H9 (cell line): ENCODE measurements around the gene RPL23. TPM values are rescaled to one million over a fixed set of nuclear protein-coding genes. Genes with fewer than 3 reads are reported as not detected.
A peak's percentile ranks its signal among the peaks of the same experiment; 100 is the strongest.

ENCODE experiments used
- DNase-seq: peaks from one replicate; pipeline ENCODE4 v3.0.0-alpha.2; 2017
- H2AFZ ChIP-seq: one replicate; pipeline ENCODE4 v1.6.1; 2013; ENCODE audit warnings: mild to moderate bottlenecking, low read length, control low read depth, moderate library complexity
- H2AK5ac ChIP-seq: 2 replicates; pipeline ENCODE4 v1.6.1; 2013; ENCODE audit warnings: low read length, control low read depth, mixed read lengths; ENCODE audit not compliant: insufficient read length
- H2BK120ac ChIP-seq: one replicate; pipeline ENCODE4 v1.6.1; 2013; ENCODE audit warnings: low read depth, mild to moderate bottlenecking, low read length, control low read depth, inconsistent platforms; ENCODE audit not compliant: poor library complexity, severe bottlenecking
- H2BK12ac ChIP-seq: 2 replicates; pipeline ENCODE4 v1.6.1; 2013; ENCODE audit warnings: low read length, control low read depth, mixed read lengths, low read depth; ENCODE audit not compliant: insufficient read length
- H2BK15ac ChIP-seq: 2 replicates; pipeline ENCODE4 v1.6.1; 2013; ENCODE audit warnings: low read depth, low read length, control low read depth
- H2BK20ac ChIP-seq: one replicate; pipeline ENCODE4 v1.6.1; 2013; ENCODE audit warnings: low read depth, mild to moderate bottlenecking, low read length, control low read depth, inconsistent platforms; ENCODE audit not compliant: poor library complexity, severe bottlenecking
- H2BK5ac ChIP-seq: 2 replicates; pipeline ENCODE4 v1.6.1; 2013; ENCODE audit warnings: low read length, control low read depth, mixed read lengths; ENCODE audit not compliant: insufficient read length
- H3K14ac ChIP-seq: 2 replicates; pipeline ENCODE4 v1.6.1; 2013; ENCODE audit warnings: low read length, control low read depth; ENCODE audit not compliant: insufficient read depth
- H3K18ac ChIP-seq: 2 replicates; pipeline ENCODE4 v1.6.1; 2013; ENCODE audit warnings: low read depth, mild to moderate bottlenecking, mixed read lengths, low read length, control low read depth; ENCODE audit not compliant: insufficient read length
- H3K23ac ChIP-seq: 2 replicates; pipeline ENCODE4 v1.6.1; 2013; ENCODE audit warnings: low read length, control low read depth, mixed read lengths, low read depth; ENCODE audit not compliant: insufficient read length
- H3K23me2 ChIP-seq: 2 replicates; pipeline ENCODE4 v1.6.1; 2013; ENCODE audit warnings: low read depth, mild to moderate bottlenecking, mixed read lengths, low read length, control low read depth; ENCODE audit not compliant: insufficient read length, poor library complexity, severe bottlenecking
- H3K27ac ChIP-seq: 2 replicates; pipeline ENCODE4 v1.5.1; 2013; ENCODE audit warnings: low read length, control low read depth, mixed read lengths, low read depth; ENCODE audit not compliant: insufficient read length
- H3K27me3 ChIP-seq: 2 replicates; pipeline ENCODE4 v1.6.1; 2013; ENCODE audit warnings: low read length, control low read depth, inconsistent platforms; ENCODE audit not compliant: insufficient read depth
- H3K4ac ChIP-seq: 2 replicates; pipeline ENCODE4 v1.6.1; 2013; ENCODE audit warnings: low read depth, mild to moderate bottlenecking, control low read depth, inconsistent platforms, low read length, moderate library complexity
- H3K4me1 ChIP-seq: 2 replicates; pipeline ENCODE4 v1.6.1; 2013; ENCODE audit warnings: low read length, control low read depth, inconsistent platforms; ENCODE audit not compliant: insufficient read depth
- H3K4me2 ChIP-seq: 2 replicates; pipeline ENCODE4 v1.6.1; 2013; ENCODE audit warnings: low read length, control low read depth, mixed read lengths; ENCODE audit not compliant: insufficient read length, insufficient read depth
- H3K56ac ChIP-seq: 2 replicates; pipeline ENCODE4 v1.6.1; 2013; ENCODE audit warnings: low read depth, mild to moderate bottlenecking, mixed read lengths, low read length, control low read depth; ENCODE audit not compliant: insufficient read length
- H3K79me1 ChIP-seq: 2 replicates; pipeline ENCODE4 v1.6.1; 2013; ENCODE audit warnings: low read depth, mild to moderate bottlenecking, moderate library complexity, low read length, control low read depth, inconsistent platforms; ENCODE audit not compliant: insufficient read depth, poor library complexity, severe bottlenecking
- H3K79me2 ChIP-seq: 2 replicates; pipeline ENCODE4 v1.6.1; 2013; ENCODE audit warnings: low read length, control low read depth, inconsistent platforms; ENCODE audit not compliant: insufficient read depth
- H3K9ac ChIP-seq: 2 replicates; pipeline ENCODE4 v1.6.1; 2013; ENCODE audit warnings: low read length, control low read depth, mixed read lengths; ENCODE audit not compliant: insufficient read length; ENCODE audit errors: extremely low read depth
- H3K9me3 ChIP-seq: one replicate; pipeline ENCODE4 v1.6.1; 2013; ENCODE audit warnings: low read depth, low read length, inconsistent platforms; ENCODE audit not compliant: control insufficient read depth
- H3T11ph ChIP-seq: one replicate; pipeline ENCODE4 v1.6.1; 2013; ENCODE audit warnings: mild to moderate bottlenecking, low read length, control low read depth, inconsistent platforms
- H4K20me1 ChIP-seq: one replicate; pipeline ENCODE4 v1.6.1; 2013; ENCODE audit not compliant: control insufficient read depth, insufficient read length, insufficient read depth
- H4K5ac ChIP-seq: 2 replicates; pipeline ENCODE4 v1.6.1; 2013; ENCODE audit warnings: low read depth, mild to moderate bottlenecking, mixed read lengths, low read length, control low read depth; ENCODE audit not compliant: insufficient read length
- H4K8ac ChIP-seq: replicated peaks from 2 replicates; pipeline ENCODE4 v1.6.1; 2013; ENCODE audit warnings: low read length, control low read depth, mixed read lengths, low read depth; ENCODE audit not compliant: insufficient read length
- H4K91ac ChIP-seq: 2 replicates; pipeline ENCODE4 v1.6.1; 2013; ENCODE audit warnings: low read depth, mild to moderate bottlenecking, moderate library complexity, mixed read lengths, low read length, control low read depth; ENCODE audit not compliant: insufficient read length
- H3K27ac Mint-ChIP-seq, 3 experiments: 2 replicates in 2 of 3; 3 replicates in 1 of 3; pipeline ENCODE4 v1.8.0; 2020 to 2021; ENCODE audit warnings: mixed read lengths in 3 of 3, mild to moderate bottlenecking in 1 of 3, moderate library complexity in 1 of 3
- H3K27me3 Mint-ChIP-seq: 2 replicates; pipeline ENCODE4 v1.8.0; 2021; ENCODE audit warnings: low read depth, mild to moderate bottlenecking, moderate library complexity, mixed read lengths
- H3K36me3 Mint-ChIP-seq, 3 experiments: 2 replicates in 2 of 3; 3 replicates in 1 of 3; pipeline ENCODE4 v1.8.0; 2020 to 2021; ENCODE audit warnings: low read depth in 3 of 3, mixed read lengths in 3 of 3; ENCODE audit not compliant: insufficient read depth in 1 of 3
- H3K4me1 Mint-ChIP-seq, 2 experiments: 2 replicates each; pipeline ENCODE4 v1.8.0; 2020; ENCODE audit warnings: mixed read lengths in 2 of 2
- H3K4me3 Mint-ChIP-seq, 2 experiments: 2 replicates in 1 of 2; 3 replicates in 1 of 2; pipeline ENCODE4 v1.8.0; 2020 to 2021; ENCODE audit warnings: mild to moderate bottlenecking in 2 of 2, mixed read lengths in 2 of 2, moderate library complexity in 1 of 2
- H3K9me3 Mint-ChIP-seq, 2 experiments: 2 replicates in 1 of 2; 3 replicates in 1 of 2; pipeline ENCODE4 v1.8.0; 2020; ENCODE audit warnings: mild to moderate bottlenecking in 2 of 2, mixed read lengths in 2 of 2, moderate library complexity in 1 of 2
- WGBS: extraction: QIAGEN DNeasy Blood & Tissue Kit; methylation state at CpG from one replicate; pipeline ENCODE4 v1.1.7; 2013; ENCODE audit warnings: missing lambda C conversion rate, low lambda C conversion rate, mixed read lengths; ENCODE audit not compliant: insufficient read length; ENCODE audit errors: extremely low coverage; 5-methylcytosine and 5-hydroxymethylcytosine counted together
- total RNA-seq: library from RNA; stranded (reverse); gene quantifications from 2 replicates; pipeline ENCODE4 v1.2.1, GENCODE V29; 2021
- TF ChIP-seq, protein P1 (sequence below): fragments of 200-600 bp; sonication (generic); conservative IDR thresholded peaks from 3 replicates; pipeline ENCODE4 v1.8.0; 2021; ENCODE audit warnings: antibody characterized with exemption, mild to moderate bottlenecking

The RPL23 gene
- total RNA-seq, 1 experiment from 2014 or later = 2,084 TPM

DNA sequence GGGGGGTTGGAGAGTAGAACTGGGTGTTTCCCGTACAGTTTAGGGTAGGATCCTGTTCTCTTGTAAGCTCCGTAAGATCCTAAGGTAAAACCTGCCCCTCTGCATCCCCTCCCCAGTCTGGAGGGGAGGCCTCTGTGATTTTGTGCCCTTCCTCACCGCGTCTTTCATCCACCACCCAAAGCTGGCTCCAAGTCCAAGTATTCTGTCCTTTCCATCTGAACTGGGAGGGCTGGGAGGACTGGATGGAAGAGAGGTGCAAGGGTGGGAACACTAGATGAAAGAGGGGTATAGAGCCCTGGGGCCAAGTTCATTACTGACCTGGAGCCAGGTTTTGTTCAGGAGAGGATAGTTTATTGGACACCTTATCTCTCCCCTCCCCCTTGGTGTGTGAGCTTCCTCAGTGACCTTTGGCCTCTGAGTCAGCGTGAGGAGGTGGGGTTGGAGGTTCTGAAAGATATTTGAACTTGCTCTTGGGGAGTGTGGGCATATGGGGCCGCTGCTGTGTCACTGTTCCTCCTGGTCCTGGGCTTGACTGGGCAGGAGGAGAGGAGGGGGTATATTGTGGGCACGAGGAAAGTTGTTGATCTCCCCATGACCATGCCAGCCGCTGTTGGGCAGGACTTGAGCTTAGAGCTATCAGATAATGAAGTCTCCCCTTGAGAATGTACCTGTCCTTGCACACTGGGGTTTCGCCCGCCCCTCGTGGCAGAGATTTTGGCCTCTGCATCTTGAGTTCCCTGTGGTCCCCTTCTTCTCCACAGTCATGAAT, 17.9 kb upstream of the RPL23 start:
- Histone ChIP-seq H2BK120ac (no peak overlapping the region), H3K27ac (no peak overlapping the region), H3K4ac (no peak overlapping the region), H2AK5ac (no peak overlapping the region), H3K23me2 (peaks cover 22% of the 10 kb centered on the region), H2BK15ac (no peak overlapping the region), H3T11ph (no peak overlapping the region), H3K27me3 (no peaks in the 10 kb centered on the region), H3K4me1 (no peaks in the 10 kb centered on the region; the same call in 1 of the 2 replicates), H3K79me1 (no peaks in the 10 kb centered on the region), H3K56ac (no peak overlapping the region), H3K79me2 (peaks cover 34% of the 10 kb centered on the region; the same call in 1 of the 2 replicates), H3K9me3 (no peaks in the 10 kb centered on the region), H4K5ac (no peak overlapping the region), H3K23ac (no peak overlapping the region), H3K18ac (peak overlapping the region; percentile 11), H4K91ac (no peak overlapping the region), H2AFZ (no peak overlapping the region), H3K9ac (peak overlapping the region; percentile 29), H2BK20ac (no peak overlapping the region), H3K14ac (no peak overlapping the region), H4K20me1 (peaks cover 2% of the 10 kb centered on the region), H2BK5ac (no peak overlapping the region), H4K8ac (no peak overlapping the region), H3K4me2 (peak overlapping the region; percentile 94), H2BK12ac (no peak overlapping the region)
- WGBS = no CpG with 5 or more reads among the region's 11 CpGs
- peak overlapping the region; percentile 85 to 98 for H3K4me3 Mint-ChIP-seq
- peaks cover 3% of the 10 kb centered on the region; the same call in 1 of the 2 replicates for H3K27me3 Mint-ChIP-seq
- peaks cover 0 to 7% (median 2%) of the 10 kb centered on the region in 3 experiments; a peak in 4 of 7 replicates for H3K36me3 Mint-ChIP-seq
- TF ChIP-seq, protein P1, sequence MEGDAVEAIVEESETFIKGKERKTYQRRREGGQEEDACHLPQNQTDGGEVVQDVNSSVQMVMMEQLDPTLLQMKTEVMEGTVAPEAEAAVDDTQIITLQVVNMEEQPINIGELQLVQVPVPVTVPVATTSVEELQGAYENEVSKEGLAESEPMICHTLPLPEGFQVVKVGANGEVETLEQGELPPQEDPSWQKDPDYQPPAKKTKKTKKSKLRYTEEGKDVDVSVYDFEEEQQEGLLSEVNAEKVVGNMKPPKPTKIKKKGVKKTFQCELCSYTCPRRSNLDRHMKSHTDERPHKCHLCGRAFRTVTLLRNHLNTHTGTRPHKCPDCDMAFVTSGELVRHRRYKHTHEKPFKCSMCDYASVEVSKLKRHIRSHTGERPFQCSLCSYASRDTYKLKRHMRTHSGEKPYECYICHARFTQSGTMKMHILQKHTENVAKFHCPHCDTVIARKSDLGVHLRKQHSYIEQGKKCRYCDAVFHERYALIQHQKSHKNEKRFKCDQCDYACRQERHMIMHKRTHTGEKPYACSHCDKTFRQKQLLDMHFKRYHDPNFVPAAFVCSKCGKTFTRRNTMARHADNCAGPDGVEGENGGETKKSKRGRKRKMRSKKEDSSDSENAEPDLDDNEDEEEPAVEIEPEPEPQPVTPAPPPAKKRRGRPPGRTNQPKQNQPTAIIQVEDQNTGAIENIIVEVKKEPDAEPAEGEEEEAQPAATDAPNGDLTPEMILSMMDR = no peak
- peaks cover 3 to 8% of the 10 kb centered on the region in 2 experiments; a peak in 2 of 5 replicates for H3K9me3 Mint-ChIP-seq
- peaks cover 37 to 53% of the 10 kb centered on the region in 2 experiments for H3K4me1 Mint-ChIP-seq
- peak overlapping the region; percentile 75 to 90 (median 85) for H3K27ac Mint-ChIP-seq
- DNase-seq = peak; percentile 75
